GM21576 (cell line): ENCODE results near the gene ZER1.
"Not testable (repeated sequence)": the region's sequence is repeated elsewhere in the genome, so short reads cannot be mapped to it uniquely, and the experiment has no call there.

Source experiments
- ATAC-seq: cut with Tn5 transposase; IDR thresholded peaks from one replicate; pipeline ENCODE4 v1.9.1; 2021; ENCODE audit warnings: mild to moderate bottlenecking, moderate library complexity; ENCODE audit not compliant: unreplicated experiment

Gene ZER1

GRCh38 chr9:128771745-128772519 is at the start of gene ZER1:
TSS of gene ZER1 (minus strand) at chr9:128771927. CDS start at chr9:128755565, 16,362 bp downstream.
- peak; percentile 83 for ATAC-seq

- no peak for ATAC-seq
Measured at GRCh38 chr9:128820665-128821583, 49.2 kb upstream of the ZER1 start.

GRCh38 chr9:128819716-128820664 is 48.3 kb upstream of the ZER1 start:
- ATAC-seq: no peak

GRCh38 chr9:128818839-128819715 is 47.4 kb upstream of the ZER1 start:
- peak; percentile 26 for ATAC-seq

GRCh38 chr9:128818099-128818838 is 46.5 kb upstream of the ZER1 start, which contains the start of gene ENDOG:
TSS of gene ENDOG (plus strand) at chr9:128818500. CDS start at chr9:128818685, 185 bp downstream.
- ATAC-seq: peak; percentile 83

- no peak for ATAC-seq
Measured at GRCh38 chr9:128810873-128811272, 39.1 kb upstream of the ZER1 start.

- no peak for ATAC-seq
Measured at GRCh38 chr9:128809831-128810230, 38.1 kb upstream of the ZER1 start.

GRCh38 chr9:128809036-128809599 is 37.4 kb upstream of the ZER1 start:
- ATAC-seq: no peak

- ATAC-seq: no peak
Measured at GRCh38 chr9:128808543-128808942, 36.8 kb upstream of the ZER1 start.

- ATAC-seq: no peak
Measured at GRCh38 chr9:128807827-128808226, 36.1 kb upstream of the ZER1 start.

- ATAC-seq: no peak
Measured at GRCh38 chr9:128805661-128806060, 33.9 kb upstream of the ZER1 start.

GRCh38 chr9:128802482-128802881 is 30.8 kb upstream of the ZER1 start:
- no peak for ATAC-seq

- ATAC-seq: no peak
Measured at GRCh38 chr9:128800061-128800460, 28.3 kb upstream of the ZER1 start.

- ATAC-seq: no peak
Measured at GRCh38 chr9:128798896-128799295, 27.2 kb upstream of the ZER1 start.

GRCh38 chr9:128794961-128795360 is 23.2 kb upstream of the ZER1 start:
- ATAC-seq: not testable (repeated sequence)

- no peak for ATAC-seq
Measured at GRCh38 chr9:128792978-128793686, 21.4 kb upstream of the ZER1 start.

- no peak for ATAC-seq
Measured at GRCh38 chr9:128792134-128792533, 20.4 kb upstream of the ZER1 start.

GRCh38 chr9:128790536-128790935 is 18.8 kb upstream of the ZER1 start:
- no peak for ATAC-seq
